Measurements from ENCODE around the gene SCUBE3. TPM values are rescaled to one million over a fixed set of nuclear protein-coding genes. Genes with fewer than 3 reads are reported as not detected.

Gene SCUBE3
- total RNA-seq, 4 donors from 2014 or later = 1.5 to 8.8 (median 5.6) TPM

DNA sequence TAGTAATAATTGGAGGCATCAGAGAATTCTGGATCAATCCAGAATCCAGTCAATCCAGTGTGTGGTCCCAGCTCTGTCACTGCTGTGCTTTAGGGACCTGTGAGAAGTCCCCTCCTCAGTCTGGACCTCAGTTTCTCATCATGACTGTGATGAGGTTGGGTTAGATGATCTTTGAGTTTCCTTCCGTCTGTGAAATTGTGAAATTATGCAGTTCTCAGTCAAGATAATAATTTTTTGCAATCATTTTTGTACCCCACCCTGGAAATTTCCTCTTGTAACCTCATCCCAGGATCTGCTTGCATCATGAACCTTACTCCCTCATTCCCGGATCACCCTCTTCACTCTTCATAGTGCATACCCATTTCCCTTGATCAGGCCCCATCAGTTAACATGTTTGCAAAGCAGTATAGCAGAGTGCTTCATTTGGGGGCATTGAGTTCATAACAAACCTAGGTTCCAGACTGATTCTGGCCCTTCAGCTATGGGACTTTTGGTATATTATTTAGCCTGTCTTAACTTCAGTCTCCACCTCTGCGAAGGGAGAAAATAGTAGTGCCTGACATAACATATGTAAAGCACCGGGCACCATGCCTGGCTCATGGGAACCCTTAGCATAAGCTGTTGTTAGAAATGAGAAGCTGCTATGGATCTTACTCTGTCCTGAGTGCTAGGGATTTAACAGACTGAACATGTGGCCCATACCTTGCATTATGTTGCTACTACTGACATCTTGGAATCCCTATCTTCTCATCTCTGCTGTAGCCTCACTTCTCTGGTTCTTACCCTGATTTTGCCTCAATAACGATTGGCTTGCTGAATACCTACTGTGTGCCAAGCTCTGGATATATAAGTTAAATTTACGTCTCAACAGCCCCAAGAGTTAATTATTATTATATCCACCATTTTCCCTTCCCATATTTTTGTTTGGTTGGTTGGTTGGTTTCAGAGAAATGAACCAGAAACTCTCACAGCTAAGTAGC lies 47.1 kb downstream of the SCUBE3 start:
- peak overlapping the region; percentile 72 to 99 (median 86) for H3K4me3 ChIP-seq
- no peaks in the 10 kb centered on the region for H3K27me3 ChIP-seq
- 85% methylated on average over 6 of the region's 6 CpGs for WGBS
- peaks cover 28 to 70% (median 52%) of the 10 kb centered on the region in 4 donors for H3K4me1 ChIP-seq
- intact Hi-C loops (cut with DNase I) = no loop called here
- H3K9me3 ChIP-seq = no peaks in the 10 kb centered on the region
- DNase-seq (ENCODE audit: extremely low spot score) = no peak
- TF ChIP-seq EP300 (IDR thresholded peaks at IDR 0.05) (no peak), POLR2AphosphoS5 (IDR thresholded peaks at IDR 0.05) (peak in 1 of 2 donors; percentile 49)
- H3K27ac ChIP-seq (replicated peaks in 1 of 4) = peak overlapping the region; percentile 91 to 100 (median 97)
- no peaks in the 10 kb centered on the region for H3K36me3 ChIP-seq

DNA sequence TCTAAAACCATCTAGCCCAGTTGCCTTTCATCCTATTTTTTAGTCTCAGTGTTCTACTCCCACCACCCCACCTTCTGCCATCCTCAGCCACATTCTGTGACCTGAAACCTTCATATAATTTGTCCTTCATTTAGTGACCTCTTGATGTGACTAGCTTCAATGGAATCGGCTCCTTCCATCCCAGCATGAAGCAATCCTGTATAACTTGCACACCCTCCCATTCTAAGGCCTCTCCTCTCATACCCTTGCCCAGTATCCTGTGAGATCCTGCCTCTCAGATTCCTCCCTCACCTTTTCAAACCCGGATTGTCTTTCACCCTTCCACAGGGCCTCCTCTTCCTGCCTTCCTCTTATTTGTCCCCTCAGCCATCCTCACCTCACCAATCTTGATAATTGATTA lies 48.8 kb downstream of the SCUBE3 start:
- intact Hi-C loops (cut with DNase I) = no loop called here
- peaks cover 29 to 62% (median 44%) of the 10 kb centered on the region in 4 donors for H3K4me1 ChIP-seq
- no peak overlapping the region for H3K4me3 ChIP-seq
- H3K27me3 ChIP-seq = no peaks in the 10 kb centered on the region
- H3K36me3 ChIP-seq = no peaks in the 10 kb centered on the region
- whole genome bisulfite sequencing = 92% methylated on average over 1 of the region's 2 CpGs
- DNase-seq (ENCODE audit: extremely low spot score) = no peak
- peak overlapping the region in 2 of 4 donors; percentile 23 to 41 for H3K27ac ChIP-seq (replicated peaks in 1 of 4)
- H3K9me3 ChIP-seq = no peaks in the 10 kb centered on the region
- no peak for TF ChIP-seq POLR2A (IDR thresholded peaks at IDR 0.05; ENCODE audit: low read depth)
- TF ChIP-seq EP300 (IDR thresholded peaks at IDR 0.05) = no peak
- TF ChIP-seq, protein P1, sequence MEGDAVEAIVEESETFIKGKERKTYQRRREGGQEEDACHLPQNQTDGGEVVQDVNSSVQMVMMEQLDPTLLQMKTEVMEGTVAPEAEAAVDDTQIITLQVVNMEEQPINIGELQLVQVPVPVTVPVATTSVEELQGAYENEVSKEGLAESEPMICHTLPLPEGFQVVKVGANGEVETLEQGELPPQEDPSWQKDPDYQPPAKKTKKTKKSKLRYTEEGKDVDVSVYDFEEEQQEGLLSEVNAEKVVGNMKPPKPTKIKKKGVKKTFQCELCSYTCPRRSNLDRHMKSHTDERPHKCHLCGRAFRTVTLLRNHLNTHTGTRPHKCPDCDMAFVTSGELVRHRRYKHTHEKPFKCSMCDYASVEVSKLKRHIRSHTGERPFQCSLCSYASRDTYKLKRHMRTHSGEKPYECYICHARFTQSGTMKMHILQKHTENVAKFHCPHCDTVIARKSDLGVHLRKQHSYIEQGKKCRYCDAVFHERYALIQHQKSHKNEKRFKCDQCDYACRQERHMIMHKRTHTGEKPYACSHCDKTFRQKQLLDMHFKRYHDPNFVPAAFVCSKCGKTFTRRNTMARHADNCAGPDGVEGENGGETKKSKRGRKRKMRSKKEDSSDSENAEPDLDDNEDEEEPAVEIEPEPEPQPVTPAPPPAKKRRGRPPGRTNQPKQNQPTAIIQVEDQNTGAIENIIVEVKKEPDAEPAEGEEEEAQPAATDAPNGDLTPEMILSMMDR (IDR thresholded peaks at IDR 0.05) = no peak
- no peak for TF ChIP-seq POLR2AphosphoS5 (IDR thresholded peaks at IDR 0.05)

DNA sequence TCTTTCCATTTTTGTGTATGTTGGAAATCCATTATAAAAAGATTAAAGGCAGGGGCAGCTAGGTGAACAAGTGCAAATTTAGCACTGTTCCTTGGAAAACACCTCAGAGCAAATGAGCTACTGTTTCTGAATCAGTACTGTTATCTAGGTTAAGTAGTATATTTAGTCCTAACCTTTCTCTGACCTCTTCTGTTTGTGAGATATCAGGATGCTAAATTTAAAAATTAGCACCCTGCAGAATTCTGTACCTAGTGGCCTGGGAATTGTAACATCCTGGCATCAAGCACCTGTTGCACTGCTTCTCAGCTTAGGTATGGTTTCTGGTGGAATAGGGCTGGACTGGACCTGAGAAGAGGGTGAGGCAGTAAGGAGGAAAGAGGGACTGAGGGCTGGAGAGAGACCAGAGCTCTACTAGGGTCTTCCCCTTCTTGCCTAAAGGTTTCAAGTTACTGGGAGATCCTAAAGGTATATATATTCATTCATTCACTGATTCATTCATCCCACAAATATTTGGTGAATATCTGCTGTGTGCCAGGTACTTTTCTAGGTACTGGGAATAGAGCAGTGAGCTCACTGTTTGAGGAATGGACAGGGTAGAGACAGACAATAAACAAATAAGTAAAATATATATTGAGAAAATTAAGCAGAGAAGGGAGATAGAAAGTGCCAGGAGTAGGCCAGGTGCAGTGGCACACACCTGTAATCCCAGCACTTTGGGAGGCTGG lies 51.0 kb downstream of the SCUBE3 start:
- Histone ChIP-seq H3K9me3 (no peaks in the 10 kb centered on the region), H3K27ac (replicated peaks in 1 of 4) (no peak overlapping the region), H3K27me3 (no peaks in the 10 kb centered on the region), H3K4me1 (peaks cover 21 to 56% (median 37%) of the 10 kb centered on the region in 4 donors), H3K4me3 (no peak overlapping the region), H3K36me3 (no peaks in the 10 kb centered on the region)
- no peak for TF ChIP-seq EP300 (IDR thresholded peaks at IDR 0.05)
- TF ChIP-seq POLR2A (IDR thresholded peaks at IDR 0.05; ENCODE audit: low read depth) = no peak
- TF ChIP-seq POLR2AphosphoS5 (IDR thresholded peaks at IDR 0.05) = no peak
- TF ChIP-seq, protein P1 (IDR thresholded peaks at IDR 0.05) = no peak
- intact Hi-C loops (cut with DNase I) = no loop called here
- DNase-seq (ENCODE audit: extremely low spot score) = no peak

DNA sequence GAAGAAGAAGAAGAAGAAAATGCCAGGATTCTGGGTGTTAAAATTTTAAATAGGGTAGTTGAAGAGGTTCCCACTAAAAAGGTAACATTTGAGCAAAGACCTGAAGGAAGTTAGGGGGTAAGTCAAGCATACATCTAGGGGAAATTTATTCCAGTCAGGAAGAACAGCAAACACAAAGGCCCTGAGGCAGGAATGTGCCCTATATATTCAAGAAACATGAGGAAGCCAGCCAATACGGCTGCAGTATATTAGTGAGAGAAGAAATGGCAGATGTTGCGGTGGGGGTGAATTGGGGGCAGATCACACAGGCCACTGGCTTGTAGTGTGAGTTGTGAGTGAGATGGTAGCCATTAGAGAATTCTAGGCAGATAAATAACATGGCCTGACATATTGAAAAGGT lies 51.8 kb downstream of the SCUBE3 start:
- Histone ChIP-seq H3K4me3 (no peak overlapping the region), H3K4me1 (peaks cover 14 to 48% (median 33%) of the 10 kb centered on the region in 4 donors), H3K27me3 (no peaks in the 10 kb centered on the region), H3K9me3 (no peaks in the 10 kb centered on the region), H3K27ac (replicated peaks in 1 of 4) (no peak overlapping the region), H3K36me3 (peaks cover 0 to 4% (median under 1%) of the 10 kb centered on the region in 4 donors)
- 79% methylated on average over 2 of the region's 2 CpGs for WGBS
- no peak for DNase-seq (ENCODE audit: extremely low spot score)
- intact Hi-C loops (cut with DNase I) = no loop called here
- TF ChIP-seq EP300 (IDR thresholded peaks at IDR 0.05) = no peak
- no peak for TF ChIP-seq POLR2A (IDR thresholded peaks at IDR 0.05; ENCODE audit: low read depth)
- TF ChIP-seq, protein P1 (IDR thresholded peaks at IDR 0.05) = no peak
- no peak for TF ChIP-seq POLR2AphosphoS5 (IDR thresholded peaks at IDR 0.05)

DNA sequence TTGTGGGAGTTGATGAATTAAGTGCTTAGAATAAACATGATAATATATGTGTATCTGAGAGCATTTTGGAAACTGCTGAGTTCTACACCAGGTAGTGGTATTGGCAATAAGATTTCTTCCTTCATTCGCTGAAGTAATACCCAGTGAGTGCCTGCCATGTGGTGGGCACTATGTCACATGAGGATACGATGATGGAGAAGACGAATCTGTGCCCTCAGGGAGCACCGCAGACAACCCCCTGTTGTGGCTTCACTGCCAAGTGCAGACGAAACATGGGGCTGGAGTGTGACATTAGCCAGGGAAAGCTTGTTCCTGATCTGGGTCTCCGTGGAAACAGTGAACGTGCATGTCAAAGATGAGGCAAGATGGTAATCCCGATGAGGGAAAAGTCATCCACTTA lies 53.7 kb downstream of the SCUBE3 start:
- Histone ChIP-seq H3K36me3 (peaks cover 0 to 12% (median 2%) of the 10 kb centered on the region in 4 donors), H3K27me3 (no peaks in the 10 kb centered on the region), H3K4me3 (no peak overlapping the region), H3K27ac (replicated peaks in 1 of 4) (no peak overlapping the region), H3K9me3 (no peaks in the 10 kb centered on the region), H3K4me1 (peaks cover 8 to 39% (median 24%) of the 10 kb centered on the region in 4 donors)
- intact Hi-C loops (cut with DNase I) = no loop called here
- no peak for TF ChIP-seq EP300 (IDR thresholded peaks at IDR 0.05)
- no peak for TF ChIP-seq POLR2AphosphoS5 (IDR thresholded peaks at IDR 0.05)
- TF ChIP-seq POLR2A (IDR thresholded peaks at IDR 0.05; ENCODE audit: low read depth) = no peak
- TF ChIP-seq, protein P1 (IDR thresholded peaks at IDR 0.05) = no peak
- WGBS = 82% methylated on average over 8 of the region's 8 CpGs
- no peak for DNase-seq (ENCODE audit: extremely low spot score)

Measured in esophagus muscularis mucosa (tissue), 4 donors.